NCI-H748 (cell line): ENCODE results near the gene SVIL.
"Not testable (repeated sequence)": the region's sequence is repeated elsewhere in the genome, so short reads cannot be mapped to it uniquely, and the experiment has no call there.

Experiments
- DNase-seq: peaks from one replicate; lab custom pipeline; 2025; ENCODE audit not compliant: unreplicated experiment; lab: John Stamatoyannopoulos, UW

The SVIL gene

GRCh38 chr10:29546773-29547313, 87.9 kb downstream of the SVIL start:
- no peak for DNase-seq

- DNase-seq, result no peak
Measured at GRCh38 chr10:29545122-29545521, 89.6 kb downstream of the SVIL start.

GRCh38 chr10:29543715-29544114, 91.1 kb downstream of the SVIL start:
- no peak for DNase-seq

- DNase-seq, result no peak
Measured at GRCh38 chr10:29542723-29543122, 92.0 kb downstream of the SVIL start.

GRCh38 chr10:29541422-29542210, 93.2 kb downstream of the SVIL start:
- peak; percentile 2 for DNase-seq

GRCh38 chr10:29540016-29540415, 94.8 kb downstream of the SVIL start:
- no peak for DNase-seq

- no peak for DNase-seq
Measured at GRCh38 chr10:29539412-29539811, 95.4 kb downstream of the SVIL start.

GRCh38 chr10:29537799-29538198, 97.0 kb downstream of the SVIL start:
- no peak for DNase-seq

GRCh38 chr10:29536691-29537090, 98.1 kb downstream of the SVIL start:
- not testable (repeated sequence) for DNase-seq

GRCh38 chr10:29535778-29536453, 98.9 kb downstream of the SVIL start:
- DNase-seq, result no peak

- no peak for DNase-seq
Measured at GRCh38 chr10:29535012-29535777, 99.6 kb downstream of the SVIL start.

- DNase-seq, result no peak
Measured at GRCh38 chr10:29534590-29534989, 100.2 kb downstream of the SVIL start.

GRCh38 chr10:29533696-29534285, 101.0 kb downstream of the SVIL start:
- no peak for DNase-seq

GRCh38 chr10:29533046-29533445, 101.7 kb downstream of the SVIL start:
- DNase-seq, result no peak

- no peak for DNase-seq
Measured at GRCh38 chr10:29532256-29532878, 102.4 kb downstream of the SVIL start.

GRCh38 chr10:29530112-29530976, 104.4 kb downstream of the SVIL start:
- DNase-seq, result peak; percentile 33

- DNase-seq, result no peak
Measured at GRCh38 chr10:29529146-29529545, 105.6 kb downstream of the SVIL start.

- DNase-seq, result no peak
Measured at GRCh38 chr10:29525762-29526161, 109.0 kb downstream of the SVIL start.

- DNase-seq, result no peak
Measured at GRCh38 chr10:29524720-29525119, 110.1 kb downstream of the SVIL start.

- DNase-seq, result no peak
Measured at GRCh38 chr10:29524294-29524693, 110.5 kb downstream of the SVIL start.
